IPS DF 19.7 (cell line): ENCODE results near the gene DLG1.
"Not testable (repeated sequence)": the region's sequence is repeated elsewhere in the genome, so short reads cannot be mapped to it uniquely, and the experiment has no call there.

ENCODE experiments used
- DNase-seq: peaks from one replicate; pipeline ENCODE4 v3.0.0-alpha.2; 2013; ENCODE audit warnings: low read depth, low spot score

DLG1 gene

DNA sequence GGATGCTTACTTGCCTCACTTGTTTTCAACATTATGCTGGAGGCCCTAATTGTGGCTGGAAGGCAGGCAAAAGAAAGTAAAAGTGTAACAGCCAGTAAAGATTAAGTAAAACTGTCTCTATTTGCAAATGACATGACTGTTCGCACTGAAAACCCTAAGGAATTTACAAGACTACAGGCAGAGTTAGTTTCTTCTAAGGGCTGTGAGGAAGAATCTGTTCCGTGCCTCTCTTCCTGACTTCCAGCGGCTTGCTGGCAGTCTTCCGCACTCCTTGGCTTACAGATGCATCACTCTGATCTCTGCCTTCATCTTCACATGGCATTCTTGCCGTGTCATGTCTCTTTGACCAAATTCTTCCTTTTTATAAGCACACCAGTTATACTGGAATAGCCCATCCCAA lies 86.1 kb downstream of the DLG1 start:
- DNase-seq: peak; percentile 45

DNA sequence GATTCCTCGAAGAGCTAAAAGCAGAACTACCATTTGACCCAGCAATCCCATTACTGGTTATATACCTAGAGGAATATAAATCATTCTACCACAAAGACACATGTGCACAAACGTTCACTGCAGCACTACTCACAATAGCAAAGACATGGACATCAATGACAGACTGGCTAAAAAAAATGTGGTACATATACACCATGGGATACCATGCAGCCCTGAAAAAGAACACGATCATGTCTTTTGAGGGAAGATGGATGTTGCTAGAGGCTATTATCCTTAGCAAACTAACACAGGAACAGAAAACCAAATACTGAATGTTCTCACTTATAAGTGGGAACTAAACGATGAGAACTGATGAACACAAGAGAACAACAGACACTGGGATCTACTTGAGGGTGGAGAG lies 86.7 kb downstream of the DLG1 start:
- DNase-seq: not testable (repeated sequence)

DNA sequence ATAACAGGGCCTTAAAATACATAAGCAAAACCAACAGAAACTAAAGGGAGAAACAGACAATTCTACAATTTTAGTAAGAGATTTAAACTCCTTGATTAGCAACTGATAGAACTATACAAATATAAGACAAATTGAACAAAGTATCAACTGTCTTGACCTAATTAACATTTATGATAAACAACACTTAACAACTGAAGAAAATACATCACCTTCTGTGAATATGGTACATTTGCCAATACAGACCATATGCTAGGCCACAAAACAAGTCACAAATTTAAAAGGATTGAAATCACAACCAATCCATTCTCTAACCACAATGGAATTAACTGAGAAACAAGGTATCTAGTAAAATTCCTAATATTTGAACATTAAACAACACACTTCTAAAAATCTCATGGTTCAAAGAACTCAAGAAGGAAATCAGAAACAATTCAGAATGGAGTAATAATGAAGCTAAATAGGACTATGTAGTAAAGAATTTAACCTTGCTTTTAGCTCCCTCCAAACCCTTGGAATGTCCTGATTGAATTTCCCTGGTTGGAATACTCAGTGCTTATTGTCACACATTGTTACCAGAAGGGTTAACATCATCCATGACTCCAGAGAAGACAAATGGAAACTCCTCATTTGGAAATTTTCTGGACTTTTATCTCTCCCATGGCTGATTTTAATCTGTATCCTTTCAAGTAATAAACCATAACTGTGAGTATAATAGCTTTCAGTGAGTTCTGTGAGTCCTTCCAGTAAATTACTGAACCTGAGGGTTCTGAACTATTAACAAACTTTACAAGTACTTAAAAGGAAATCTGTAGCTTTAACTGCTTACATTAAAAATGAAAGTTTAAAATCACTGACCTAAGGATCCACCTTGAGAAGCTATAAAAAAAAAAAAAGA lies 88.8 kb downstream of the DLG1 start:
- DNase-seq: no peak

DNA sequence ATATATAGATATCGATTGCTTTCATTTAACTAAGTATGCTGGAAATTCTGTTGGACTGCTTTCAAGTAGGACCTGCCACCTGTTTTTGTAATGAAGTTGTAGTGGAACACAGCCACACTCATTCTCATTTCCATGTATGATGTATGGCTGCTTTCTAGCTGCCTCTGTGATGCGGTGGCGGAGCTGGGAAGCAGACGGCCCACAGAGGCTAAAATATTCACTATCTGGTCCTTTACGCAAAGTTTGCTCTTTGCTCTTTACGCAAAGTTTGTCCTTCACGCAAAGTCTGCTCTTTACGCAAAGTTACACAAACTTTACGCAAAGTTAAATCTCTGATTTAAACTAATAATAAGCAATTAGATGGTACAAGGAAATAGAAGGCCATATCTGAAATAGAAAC lies 91.5 kb downstream of the DLG1 start:
- DNase-seq: no peak

DNA sequence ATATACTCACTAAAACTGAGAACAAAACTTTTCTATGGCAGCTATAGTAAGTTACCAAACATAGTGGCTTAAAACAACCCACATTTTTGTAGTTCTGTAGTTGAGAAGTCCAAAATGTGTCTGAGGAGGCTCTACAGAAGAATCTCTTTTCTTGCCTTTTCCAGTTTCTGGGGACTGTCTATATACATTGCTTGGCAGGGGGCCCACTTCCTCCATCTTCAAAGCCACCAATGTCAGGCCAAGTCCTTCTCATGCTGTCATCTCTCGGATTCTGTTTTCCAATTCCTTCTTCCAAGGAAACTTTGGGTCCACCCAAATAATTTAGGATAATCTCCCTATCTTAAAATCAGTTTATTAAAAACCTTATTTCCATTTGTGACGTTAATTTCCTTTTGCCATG lies 92.7 kb downstream of the DLG1 start:
- DNase-seq: no peak

DNA sequence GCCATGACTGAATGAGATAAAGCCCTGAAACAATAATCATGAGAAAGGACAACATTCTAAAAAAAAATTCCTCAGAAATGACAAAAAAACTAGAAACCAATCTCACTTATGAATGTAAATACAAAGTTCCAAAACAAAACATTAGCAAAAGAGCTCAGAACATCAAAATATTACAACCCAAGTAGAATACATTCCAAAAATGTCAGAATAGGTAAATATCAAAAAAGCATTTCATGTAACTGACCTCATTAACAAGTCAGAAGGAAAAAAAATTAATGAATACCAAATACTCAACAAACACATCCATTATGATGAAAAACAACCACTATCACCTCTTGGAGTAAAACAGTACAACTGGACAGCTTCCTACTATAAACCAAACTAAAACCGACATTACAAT lies 93.1 kb downstream of the DLG1 start:
- DNase-seq: no peak

DNA sequence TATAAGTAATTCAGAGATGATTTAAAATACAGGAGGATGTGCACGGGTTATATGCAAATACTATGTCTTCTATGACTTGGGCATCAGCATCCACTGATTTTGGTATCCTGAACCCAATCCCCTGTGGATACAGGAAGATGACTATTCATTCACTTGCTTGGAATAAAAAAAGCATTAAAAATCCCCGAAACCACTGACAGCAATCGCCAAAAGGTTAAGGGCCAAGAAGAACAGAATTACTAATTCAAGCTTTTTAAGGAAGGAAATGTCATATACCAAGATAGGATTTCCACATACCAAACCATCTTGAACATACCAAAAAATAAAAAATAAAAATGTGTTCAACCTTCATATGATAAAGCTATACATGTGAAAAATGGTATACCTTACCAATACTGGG lies 93.7 kb downstream of the DLG1 start:
- DNase-seq: no peak

DNA sequence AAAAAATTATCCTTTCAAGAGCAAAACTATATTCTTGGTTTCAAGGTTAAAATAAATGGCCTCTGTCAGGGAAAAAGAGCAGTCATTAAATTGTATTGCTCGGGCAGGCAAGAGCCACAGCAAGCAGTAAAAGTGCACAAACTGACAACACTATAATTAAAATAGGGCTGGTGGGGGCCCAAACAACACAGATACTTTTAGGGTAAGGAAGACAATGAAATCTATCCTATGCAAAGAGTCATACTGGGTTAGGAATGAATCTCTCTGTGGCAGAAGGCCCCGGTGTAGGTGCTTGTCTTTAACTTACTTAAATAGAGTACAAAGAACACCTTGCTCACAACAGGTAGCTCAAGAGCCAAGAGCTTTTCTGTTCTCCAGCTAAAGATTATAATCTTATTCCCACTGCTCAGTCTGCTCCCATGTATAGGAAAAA lies 94.7 kb downstream of the DLG1 start:
- DNase-seq: no peak

DNA sequence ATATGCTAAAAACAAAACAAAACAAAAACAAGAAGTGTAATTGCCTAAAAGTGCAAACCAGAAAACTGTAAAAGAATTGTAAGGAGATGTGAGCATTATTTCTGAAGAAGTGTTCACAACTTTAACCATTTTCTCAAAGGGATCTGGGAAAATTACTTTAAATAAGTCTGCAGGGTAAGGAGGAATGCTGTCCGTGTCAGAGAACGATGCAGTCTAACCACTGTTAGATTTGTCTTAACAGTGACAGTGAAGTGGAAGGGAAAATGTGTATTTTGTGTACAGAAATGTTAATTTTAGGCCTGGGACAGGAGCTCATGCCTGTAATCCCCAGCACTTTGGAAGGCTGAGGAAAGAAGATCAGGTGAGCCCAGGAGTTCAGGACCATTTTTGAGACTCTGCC lies 95.7 kb downstream of the DLG1 start:
- no peak for DNase-seq

DNA sequence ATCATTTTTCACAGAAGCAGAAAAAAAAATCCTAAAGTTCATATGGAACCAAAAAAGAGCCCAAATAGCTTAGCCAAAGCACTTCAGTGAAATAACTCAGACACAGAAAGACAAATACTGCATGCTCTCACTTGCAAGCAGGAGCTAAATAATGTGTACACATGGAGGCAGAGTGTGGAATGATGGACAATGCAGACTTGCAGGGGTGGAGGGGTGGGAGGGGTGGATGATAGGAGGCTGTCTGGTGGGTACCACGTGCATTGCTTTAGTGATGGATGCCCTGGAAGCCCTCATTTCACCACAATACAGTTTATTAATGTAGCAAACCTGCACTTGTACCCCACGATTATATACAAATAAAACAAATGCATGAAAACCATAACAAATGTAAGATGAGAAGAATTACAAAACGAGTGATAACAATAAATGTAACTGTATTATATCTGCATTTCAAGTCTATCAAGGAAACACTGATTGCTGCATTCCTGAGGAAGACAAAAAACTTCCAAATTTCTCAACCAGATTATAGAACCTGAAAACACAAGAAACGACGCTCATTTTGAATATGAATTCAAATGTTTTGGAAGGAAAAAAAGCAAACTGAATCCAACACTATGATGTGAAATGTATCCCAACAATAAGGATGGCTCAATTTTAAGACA lies 96.5 kb downstream of the DLG1 start:
- no peak for DNase-seq

DNA sequence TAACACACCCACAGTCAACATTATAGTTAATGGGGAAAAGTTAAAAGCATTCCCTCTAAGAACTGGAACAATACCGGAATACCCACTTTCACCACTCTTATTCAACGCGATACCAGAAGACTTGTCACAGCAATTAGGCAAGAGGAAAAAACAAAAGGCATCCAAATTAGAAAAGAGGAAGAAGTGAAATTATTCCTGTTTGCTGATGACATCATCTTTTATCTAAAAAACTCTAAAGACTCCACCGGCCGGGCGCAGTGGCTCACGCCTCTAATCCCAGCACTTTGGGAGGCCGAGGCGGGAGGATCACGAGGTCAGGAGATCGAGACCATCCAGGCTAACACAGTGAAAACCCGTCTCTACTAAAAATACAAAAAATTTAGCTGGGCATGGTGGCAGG lies 97.6 kb downstream of the DLG1 start:
- not testable (repeated sequence) for DNase-seq

DNA sequence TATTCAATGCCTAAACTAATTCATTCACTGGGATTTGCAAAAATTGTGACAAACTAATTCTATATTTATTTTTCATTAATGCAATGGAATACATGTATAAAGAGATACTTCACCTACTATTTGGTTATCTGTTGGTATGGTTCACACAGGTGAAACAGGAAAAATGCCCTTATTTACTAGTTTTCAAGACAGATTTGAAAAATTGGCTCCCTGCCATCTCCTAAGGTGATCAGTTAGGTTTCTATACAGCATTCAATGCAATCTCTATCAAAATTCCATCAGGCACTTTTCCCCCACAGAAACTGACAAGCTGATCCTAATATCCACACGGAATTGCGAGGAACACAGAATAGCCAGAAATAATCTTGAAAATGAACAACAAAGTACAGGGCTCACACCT lies 101.1 kb downstream of the DLG1 start:
- DNase-seq: no peak

DNA sequence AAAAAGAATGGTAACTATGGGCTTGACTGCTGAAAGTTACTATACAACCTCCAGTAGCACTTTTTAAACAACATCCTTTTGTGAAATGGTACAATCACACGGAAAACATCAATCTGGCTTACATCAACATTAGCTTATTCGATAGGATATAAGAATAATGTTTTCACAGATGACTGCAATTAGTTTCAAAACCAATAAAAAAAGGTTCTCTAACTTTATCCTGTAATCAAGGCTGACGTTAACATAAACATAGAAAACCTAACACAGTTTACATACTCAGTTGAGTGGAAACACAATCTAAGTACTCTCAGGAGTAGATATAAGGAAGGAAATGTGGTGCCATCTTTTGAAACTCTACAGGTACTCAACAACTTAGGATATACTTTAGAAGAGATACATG lies 102.2 kb downstream of the DLG1 start:
- DNase-seq: no peak

DNA sequence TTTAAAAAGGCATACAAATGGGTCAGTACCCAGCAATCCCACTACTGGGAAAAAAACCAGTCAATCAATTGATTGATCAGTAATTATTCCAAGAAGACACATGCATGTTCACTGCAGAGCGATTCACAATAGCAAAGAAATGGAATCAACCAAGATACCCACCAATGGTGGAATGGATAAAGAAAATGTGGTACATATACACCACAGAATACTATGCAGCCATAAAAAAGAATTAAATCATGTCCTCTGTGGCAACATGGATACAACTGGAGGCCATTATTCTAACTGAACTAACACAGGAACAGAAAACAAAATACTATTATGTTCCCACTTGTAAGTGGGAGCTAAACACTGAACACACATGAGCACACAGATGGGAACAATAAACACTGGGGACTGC lies 103.1 kb downstream of the DLG1 start:
- DNase-seq: no peak

DNA sequence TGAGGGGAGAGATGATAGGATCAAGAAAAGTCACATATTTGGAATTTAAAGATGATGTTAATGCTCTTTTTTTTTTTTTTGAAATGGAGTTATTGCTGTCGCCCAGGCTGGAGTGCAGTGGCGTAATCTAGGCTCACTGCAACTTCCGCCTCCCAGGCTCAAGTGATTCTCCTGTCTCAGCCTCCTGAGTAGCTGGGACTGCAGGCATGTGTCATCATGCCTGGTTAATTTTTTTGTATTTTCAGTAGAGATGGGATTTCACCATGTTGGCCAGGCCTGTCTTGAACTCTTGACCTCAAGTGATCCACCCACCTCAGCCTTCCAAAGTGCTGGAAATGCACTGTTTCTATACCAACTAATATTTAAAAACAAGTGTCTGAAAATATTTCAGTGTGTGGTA lies 104.7 kb downstream of the DLG1 start:
- not testable (repeated sequence) for DNase-seq

DNA sequence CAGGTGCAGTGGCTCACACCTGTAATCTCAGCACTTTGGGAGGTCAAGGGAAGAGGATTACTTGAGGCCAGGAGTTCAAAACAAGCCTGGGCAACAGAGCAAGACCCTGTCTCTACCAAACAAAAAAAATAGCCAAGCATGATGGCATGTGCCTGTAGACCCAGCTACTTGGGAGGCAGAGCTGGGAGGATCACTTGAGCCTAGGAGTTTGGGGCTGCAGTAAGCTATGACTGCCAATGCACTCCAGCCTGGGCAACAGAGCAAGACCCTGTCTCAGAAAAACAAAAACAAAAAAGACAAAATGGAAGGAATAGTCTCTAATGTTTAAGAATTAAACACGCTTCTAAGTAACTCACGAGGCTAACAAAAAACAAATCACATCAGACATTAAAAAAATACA lies 106.5 kb downstream of the DLG1 start:
- DNase-seq: no peak

DNA sequence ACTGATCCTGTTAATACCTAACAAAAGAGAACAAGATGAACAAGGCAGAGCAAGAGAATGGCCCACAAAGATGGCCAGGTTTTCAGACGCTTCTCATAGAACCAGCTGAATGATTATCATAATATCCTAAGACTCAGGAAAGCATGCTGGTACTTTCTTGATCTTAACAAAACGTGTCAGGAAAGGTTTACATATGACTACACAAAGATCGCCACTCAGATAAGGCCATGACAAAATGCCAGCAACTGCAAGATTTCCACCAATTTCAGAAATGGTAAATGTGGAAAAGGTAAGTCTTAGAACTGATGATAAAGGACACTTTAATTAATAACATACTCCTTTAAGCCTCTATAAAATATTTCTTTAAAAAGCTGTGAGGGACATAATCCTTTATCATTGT lies 108.8 kb downstream of the DLG1 start:
- DNase-seq: no peak

DNA sequence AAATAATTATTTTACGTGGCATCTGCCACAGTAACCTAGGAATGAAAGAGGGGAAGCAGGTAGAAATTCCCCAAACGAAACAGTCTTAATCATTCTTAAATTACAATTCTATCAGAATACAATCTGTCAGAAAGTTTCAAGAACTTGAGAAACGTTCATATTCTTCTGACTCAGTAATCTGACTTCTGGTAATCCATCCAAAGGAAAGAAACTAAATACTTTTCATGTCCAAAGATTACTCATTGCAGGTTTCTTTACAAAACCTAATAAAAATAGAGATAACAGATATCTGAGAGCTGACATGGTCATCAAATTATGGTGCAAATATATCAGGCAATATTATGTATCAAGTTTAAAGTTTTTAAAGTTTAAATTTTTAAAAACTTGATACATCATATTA lies 109.4 kb downstream of the DLG1 start:
- DNase-seq: no peak

DNA sequence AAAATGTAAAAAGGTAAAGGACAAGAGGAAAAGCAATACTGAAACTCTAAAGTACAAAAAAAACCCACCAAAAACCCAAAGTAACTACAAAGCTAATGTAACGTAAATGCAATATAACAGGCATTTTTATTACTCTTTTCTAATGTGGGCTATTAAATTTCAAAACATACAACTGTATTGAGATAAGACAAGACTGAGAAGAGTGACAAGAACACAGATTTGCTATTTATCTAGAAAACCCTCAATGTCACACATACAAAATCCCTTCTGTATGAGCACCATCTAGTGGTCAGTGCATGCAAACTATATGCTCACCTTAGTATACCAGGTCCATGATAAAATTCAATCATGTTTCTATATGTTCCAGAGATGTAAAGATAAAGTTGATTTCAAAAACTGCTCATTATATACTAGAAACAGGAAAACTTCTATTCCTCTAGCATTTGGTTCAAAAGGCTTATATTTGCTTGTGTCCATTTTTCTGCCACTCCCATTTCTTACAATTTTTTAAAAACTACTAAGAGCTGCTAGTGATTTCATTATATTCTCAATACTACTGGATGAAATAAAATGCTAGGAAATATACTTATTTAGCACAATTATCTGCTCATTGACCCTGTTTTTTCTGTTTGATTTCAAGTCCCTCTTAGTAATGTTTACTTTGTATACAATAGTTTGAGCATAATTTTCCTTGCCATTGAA lies 111.4 kb downstream of the DLG1 start:
- DNase-seq: no peak

DNA sequence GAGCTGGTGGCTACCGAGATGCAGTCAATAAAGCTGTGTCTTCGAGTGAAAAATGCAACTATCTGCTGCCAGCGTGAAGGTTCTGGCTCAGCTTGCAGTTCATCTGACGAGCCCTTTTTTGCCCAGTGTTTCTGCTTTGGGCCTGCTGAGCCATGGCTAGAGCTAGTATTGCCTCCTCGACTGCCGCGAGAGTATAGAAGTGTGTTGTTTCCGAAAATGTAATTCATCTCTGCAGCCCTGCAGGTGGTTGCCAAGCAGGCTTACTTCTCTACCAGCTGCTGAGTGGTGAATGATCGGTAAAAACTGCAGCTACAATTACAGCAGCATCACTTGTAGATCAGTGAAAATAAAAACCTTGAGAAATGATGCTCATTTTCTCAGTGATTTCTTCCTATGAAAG lies 114.8 kb downstream of the DLG1 start:
- DNase-seq: no peak

DNA sequence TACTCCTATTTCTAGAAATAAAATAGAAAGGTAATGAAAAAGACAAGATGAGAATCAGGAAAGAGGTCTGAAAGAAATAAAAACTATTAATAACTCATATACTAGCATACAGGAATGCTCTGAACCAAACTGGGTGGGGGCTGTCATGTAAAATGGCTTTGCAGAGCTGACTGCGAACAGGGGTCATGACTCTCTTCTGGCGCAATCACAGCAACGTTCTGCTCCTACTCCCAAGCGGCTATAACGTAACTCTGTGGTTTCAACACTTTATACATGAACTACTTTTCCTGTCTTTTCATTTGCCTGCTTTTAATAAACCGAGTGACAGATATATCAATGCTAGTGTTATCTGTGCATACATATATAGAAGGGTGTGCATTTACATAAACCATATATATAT lies 116.7 kb downstream of the DLG1 start:
- DNase-seq: no peak

DNA sequence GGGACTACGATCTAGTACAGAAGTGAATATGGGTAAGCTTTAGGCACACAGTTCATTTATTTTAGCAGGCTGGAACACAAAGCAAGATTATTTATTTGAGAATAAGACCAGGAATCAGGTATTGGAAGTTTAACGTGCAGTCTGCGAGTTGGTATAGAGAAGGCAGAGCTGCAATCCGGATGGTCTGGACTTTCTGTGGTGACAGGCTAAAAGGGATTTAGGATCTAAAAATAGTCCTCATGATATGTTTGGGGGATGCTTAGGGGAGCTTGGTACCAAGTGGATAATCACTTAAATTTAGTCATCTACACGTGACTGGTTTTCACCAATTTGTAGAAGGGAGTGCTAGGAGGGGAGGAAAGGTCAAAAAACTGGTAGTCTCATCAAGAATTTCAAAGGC lies 119.4 kb downstream of the DLG1 start:
- DNase-seq: no peak

DNA sequence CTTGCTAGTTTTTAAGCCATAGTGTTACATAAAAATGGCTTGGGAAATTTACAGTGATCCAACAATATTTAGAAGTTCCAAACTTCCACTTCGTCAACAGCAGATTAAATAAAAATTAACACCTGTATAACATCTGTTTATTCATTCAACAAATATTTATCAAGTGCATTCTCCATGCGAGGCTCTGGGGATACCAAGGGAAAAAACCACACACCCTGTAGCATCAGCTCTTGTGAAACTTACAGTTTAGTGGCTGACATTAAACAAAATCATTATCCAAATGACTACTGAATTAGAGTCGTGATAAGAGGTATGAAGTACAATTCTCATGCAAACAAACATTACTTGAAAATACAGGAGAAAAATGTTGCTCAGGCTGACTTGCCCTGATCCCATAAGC lies 122.9 kb downstream of the DLG1 start:
- DNase-seq: no peak
